WTC11 (cell line): ENCODE data around the gene C19orf85. TPM values are rescaled to one million over a fixed set of nuclear protein-coding genes. Genes with fewer than 3 reads are reported as not detected.

Experiments used
- ATAC-seq: fragments of 200-7000 bp; cut with Tn5 transposase; 2 replicates; pipeline ENCODE4 v1.10.0; 2021; ENCODE audit warnings: mild to moderate bottlenecking, moderate library complexity
- CTCF ChIA-PET: fragments of 300-600 bp; sonication (Branson Sonifier 250); formaldehyde crosslinking; loops from one replicate; lab custom pipeline; 2021; ENCODE audit warnings: antibody characterized with exemption; lab: Charles Lee
- POLR2A ChIA-PET: fragments of 350-600 bp; sonication (Branson Sonifier 250); formaldehyde crosslinking; loops from one replicate; lab custom pipeline; 2021; ENCODE audit warnings: antibody characterized with exemption; lab: Charles Lee
- DNase-seq: peaks from one replicate; pipeline ENCODE4 v3.0.0; 2021; ENCODE audit warnings: low spot score
- H3K27ac Mint-ChIP-seq: 2 replicates; pipeline ENCODE4 v1.8.0; 2021; ENCODE audit warnings: mixed read lengths
- H3K27me3 Mint-ChIP-seq: 2 replicates; pipeline ENCODE4 v1.8.0; 2021; ENCODE audit warnings: low read depth, mild to moderate bottlenecking, moderate library complexity, mixed read lengths
- H3K36me3 Mint-ChIP-seq: 2 replicates; pipeline ENCODE4 v1.8.0; 2021; ENCODE audit warnings: mixed read lengths
- H3K4me1 Mint-ChIP-seq: 2 replicates; pipeline ENCODE4 v1.8.0; 2022; ENCODE audit warnings: mixed read lengths
- H3K4me3 Mint-ChIP-seq: 2 replicates; pipeline ENCODE4 v1.8.0; 2021; ENCODE audit warnings: mild to moderate bottlenecking, moderate library complexity, mixed read lengths
- H3K9me3 Mint-ChIP-seq: 2 replicates; pipeline ENCODE4 v1.8.0; 2021; ENCODE audit warnings: mixed read lengths
- ETV6 ChIP-seq: sonication (generic); formaldehyde crosslinking; IDR thresholded peaks from 2 replicates; pipeline ENCODE4 v1.8.1; 2022; ENCODE audit warnings: mild to moderate bottlenecking, missing genetic modification reagents
- FOXJ3 ChIP-seq: sonication (generic); formaldehyde crosslinking; IDR thresholded peaks from 2 replicates; pipeline ENCODE4 v1.9.0; 2021; ENCODE audit warnings: missing genetic modification reagents, mild to moderate bottlenecking, borderline replicate concordance
- GTF2I ChIP-seq: fragments of 250-450 bp; sonication (Bioruptor Pico); conservative IDR thresholded peaks from 2 replicates; pipeline ENCODE4 v1.4.0; 2021; ENCODE audit warnings: mild to moderate bottlenecking
- HMGA2 ChIP-seq: fragments of 250-450 bp; sonication (Bioruptor Pico); IDR thresholded peaks from 2 replicates; pipeline ENCODE4 v1.4.0; 2021; ENCODE audit warnings: mild to moderate bottlenecking, moderate library complexity
- MYBL2 ChIP-seq: sonication (generic); formaldehyde crosslinking; IDR thresholded peaks from 2 replicates; pipeline ENCODE4 v1.8.1; 2023; ENCODE audit warnings: mild to moderate bottlenecking, moderate library complexity, missing genetic modification reagents
- PRRX2 ChIP-seq: fragments of 250-450 bp; sonication (Bioruptor Pico); IDR thresholded peaks from 2 replicates; pipeline ENCODE4 v1.8.0; 2021; ENCODE audit warnings: mild to moderate bottlenecking
- SOX15 ChIP-seq: fragments of 250-450 bp; sonication (Bioruptor Pico); IDR thresholded peaks from 2 replicates; pipeline ENCODE4 v1.9.0; 2021; ENCODE audit warnings: mild to moderate bottlenecking
- ZNF219 ChIP-seq: sonication (generic); formaldehyde crosslinking; IDR thresholded peaks from 2 replicates; pipeline ENCODE4 v1.8.0; 2023; ENCODE audit warnings: missing genetic modification reagents, mild to moderate bottlenecking, borderline replicate concordance
- ZNF263 ChIP-seq: sonication (generic); formaldehyde crosslinking; IDR thresholded peaks from 2 replicates; pipeline ENCODE4 v1.8.1; 2022; ENCODE audit warnings: low read depth, mild to moderate bottlenecking, moderate library complexity, missing genetic modification reagents
- ZNF396 ChIP-seq: fragments of 250-450 bp; sonication (Bioruptor Pico); IDR thresholded peaks from 2 replicates; pipeline ENCODE4 v1.8.0; 2021; ENCODE audit warnings: mild to moderate bottlenecking, moderate library complexity, borderline replicate concordance
- total RNA-seq: library from RNA; stranded (reverse); gene quantifications from 3 replicates; pipeline ENCODE4 v1.2.3, GENCODE V29; 2021
- TF ChIP-seq, protein P1 (sequence below): sonication (generic); formaldehyde crosslinking; IDR thresholded peaks from 2 replicates; pipeline ENCODE4 v1.8.0; 2022; ENCODE audit warnings: mild to moderate bottlenecking, missing genetic modification reagents
- TF ChIP-seq, protein P2 (sequence below): fragments of 250-450 bp; sonication (Bioruptor Pico); IDR thresholded peaks from 2 replicates; pipeline ENCODE4 v1.9.0; 2021; ENCODE audit warnings: mild to moderate bottlenecking, borderline replicate concordance
- TF ChIP-seq, protein P3 (sequence below): fragments of 250-450 bp; sonication (Bioruptor Pico); IDR thresholded peaks from 2 replicates; pipeline ENCODE4 v1.9.0; 2021; ENCODE audit warnings: mild to moderate bottlenecking
- TF ChIP-seq, protein P4 (sequence below): fragments of 250-450 bp; sonication (Bioruptor Pico); conservative IDR thresholded peaks from 2 replicates; pipeline ENCODE4 v1.9.0; 2021; ENCODE audit warnings: mild to moderate bottlenecking
- TF ChIP-seq, protein P5 (sequence below): sonication (generic); formaldehyde crosslinking; IDR thresholded peaks from 2 replicates; pipeline ENCODE4 v1.8.0; 2023; ENCODE audit warnings: missing genetic modification reagents, mild to moderate bottlenecking, borderline replicate concordance
- TF ChIP-seq, protein P6 (sequence below): sonication (generic); formaldehyde crosslinking; IDR thresholded peaks from 2 replicates; pipeline ENCODE4 v1.8.0; 2023; ENCODE audit warnings: mild to moderate bottlenecking, missing genetic modification reagents

C19orf85 gene
- total RNA-seq, 1 experiment from 2014 or later = 2.2 TPM

DNA sequence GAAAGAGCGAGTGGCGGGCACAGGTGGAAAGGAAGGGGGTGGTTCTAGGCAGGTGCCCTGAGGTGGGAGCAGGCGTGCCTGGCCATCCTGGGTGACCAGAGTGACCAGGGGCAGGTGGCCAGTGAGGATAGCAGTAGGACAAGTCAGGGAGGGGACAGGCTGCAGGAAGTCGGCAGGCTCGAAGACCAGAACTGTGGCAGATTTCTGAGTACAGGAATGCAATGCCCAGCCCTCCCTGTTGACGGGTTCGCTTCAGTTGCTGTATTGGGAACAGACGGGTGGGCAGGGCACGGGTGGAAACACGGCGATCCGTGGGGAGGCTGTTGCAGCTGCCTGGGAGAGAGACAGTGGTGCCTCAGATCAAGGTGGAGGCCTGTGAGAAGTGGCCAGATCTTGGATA lies 13.8 kb upstream of the C19orf85 start (continued):
- TF ChIP-seq, protein P1, sequence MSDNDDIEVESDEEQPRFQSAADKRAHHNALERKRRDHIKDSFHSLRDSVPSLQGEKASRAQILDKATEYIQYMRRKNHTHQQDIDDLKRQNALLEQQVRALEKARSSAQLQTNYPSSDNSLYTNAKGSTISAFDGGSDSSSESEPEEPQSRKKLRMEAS (CRISPR knock-in tag) = no peak
- TF ChIP-seq, protein P2, sequence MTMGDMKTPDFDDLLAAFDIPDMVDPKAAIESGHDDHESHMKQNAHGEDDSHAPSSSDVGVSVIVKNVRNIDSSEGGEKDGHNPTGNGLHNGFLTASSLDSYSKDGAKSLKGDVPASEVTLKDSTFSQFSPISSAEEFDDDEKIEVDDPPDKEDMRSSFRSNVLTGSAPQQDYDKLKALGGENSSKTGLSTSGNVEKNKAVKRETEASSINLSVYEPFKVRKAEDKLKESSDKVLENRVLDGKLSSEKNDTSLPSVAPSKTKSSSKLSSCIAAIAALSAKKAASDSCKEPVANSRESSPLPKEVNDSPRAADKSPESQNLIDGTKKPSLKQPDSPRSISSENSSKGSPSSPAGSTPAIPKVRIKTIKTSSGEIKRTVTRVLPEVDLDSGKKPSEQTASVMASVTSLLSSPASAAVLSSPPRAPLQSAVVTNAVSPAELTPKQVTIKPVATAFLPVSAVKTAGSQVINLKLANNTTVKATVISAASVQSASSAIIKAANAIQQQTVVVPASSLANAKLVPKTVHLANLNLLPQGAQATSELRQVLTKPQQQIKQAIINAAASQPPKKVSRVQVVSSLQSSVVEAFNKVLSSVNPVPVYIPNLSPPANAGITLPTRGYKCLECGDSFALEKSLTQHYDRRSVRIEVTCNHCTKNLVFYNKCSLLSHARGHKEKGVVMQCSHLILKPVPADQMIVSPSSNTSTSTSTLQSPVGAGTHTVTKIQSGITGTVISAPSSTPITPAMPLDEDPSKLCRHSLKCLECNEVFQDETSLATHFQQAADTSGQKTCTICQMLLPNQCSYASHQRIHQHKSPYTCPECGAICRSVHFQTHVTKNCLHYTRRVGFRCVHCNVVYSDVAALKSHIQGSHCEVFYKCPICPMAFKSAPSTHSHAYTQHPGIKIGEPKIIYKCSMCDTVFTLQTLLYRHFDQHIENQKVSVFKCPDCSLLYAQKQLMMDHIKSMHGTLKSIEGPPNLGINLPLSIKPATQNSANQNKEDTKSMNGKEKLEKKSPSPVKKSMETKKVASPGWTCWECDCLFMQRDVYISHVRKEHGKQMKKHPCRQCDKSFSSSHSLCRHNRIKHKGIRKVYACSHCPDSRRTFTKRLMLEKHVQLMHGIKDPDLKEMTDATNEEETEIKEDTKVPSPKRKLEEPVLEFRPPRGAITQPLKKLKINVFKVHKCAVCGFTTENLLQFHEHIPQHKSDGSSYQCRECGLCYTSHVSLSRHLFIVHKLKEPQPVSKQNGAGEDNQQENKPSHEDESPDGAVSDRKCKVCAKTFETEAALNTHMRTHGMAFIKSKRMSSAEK (CRISPR knock-in tag) = no peak

DNA sequence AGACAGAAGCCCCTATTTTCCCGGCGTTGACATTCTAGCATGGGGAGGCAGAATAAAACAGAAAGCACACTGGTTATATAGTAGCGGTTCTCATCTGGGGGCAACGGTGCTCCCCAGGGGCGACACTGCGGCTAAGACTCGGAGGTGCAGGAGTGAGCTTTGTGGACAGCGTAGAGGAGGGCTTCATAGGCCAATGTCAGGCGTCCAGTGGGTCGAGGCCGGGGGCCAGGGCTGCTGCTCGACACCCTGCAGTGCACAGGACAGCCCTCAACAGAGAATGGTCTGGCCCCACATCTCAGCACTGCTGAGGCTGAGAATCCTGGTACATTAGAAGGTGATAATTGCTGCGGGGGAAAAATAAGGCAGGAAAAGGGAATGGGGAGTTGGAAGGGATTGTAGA lies 13.4 kb upstream of the C19orf85 start:
- POLR2A ChIA-PET = no interaction called here
- Mint-ChIP-seq H3K9me3 (no peaks in the 10 kb centered on the region), H3K4me1 (peaks cover 27% of the 10 kb centered on the region), H3K4me3 (peak overlapping the region; percentile 85), H3K27me3 (peaks cover 9% of the 10 kb centered on the region), H3K36me3 (no peaks in the 10 kb centered on the region), H3K27ac (peak overlapping the region; percentile 77)
- ATAC-seq (no peak), DNase-seq (no peak)
- CTCF ChIA-PET = interaction anchor here (1.7 to 4.5 kb wide), 3 partner anchors 10 to 27 kb away, joined by 6 to 68 read pairs (median 6); partner anchors contain the start of gene ISOC2
- TF ChIP-seq GTF2I (CRISPR knock-in tag) (no peak), MYBL2 (CRISPR knock-in tag) (no peak), ZNF263 (CRISPR knock-in tag) (no peak), ZNF396 (CRISPR knock-in tag) (no peak), ZNF219 (CRISPR knock-in tag) (no peak), FOXJ3 (CRISPR knock-in tag) (no peak), SOX15 (CRISPR knock-in tag) (no peak), HMGA2 (no peak), ETV6 (no peak), PRRX2 (CRISPR knock-in tag) (no peak)
- TF ChIP-seq, protein P3, sequence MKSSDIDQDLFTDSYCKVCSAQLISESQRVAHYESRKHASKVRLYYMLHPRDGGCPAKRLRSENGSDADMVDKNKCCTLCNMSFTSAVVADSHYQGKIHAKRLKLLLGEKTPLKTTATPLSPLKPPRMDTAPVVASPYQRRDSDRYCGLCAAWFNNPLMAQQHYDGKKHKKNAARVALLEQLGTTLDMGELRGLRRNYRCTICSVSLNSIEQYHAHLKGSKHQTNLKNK (CRISPR knock-in tag) = no peak
- TF ChIP-seq, protein P4, sequence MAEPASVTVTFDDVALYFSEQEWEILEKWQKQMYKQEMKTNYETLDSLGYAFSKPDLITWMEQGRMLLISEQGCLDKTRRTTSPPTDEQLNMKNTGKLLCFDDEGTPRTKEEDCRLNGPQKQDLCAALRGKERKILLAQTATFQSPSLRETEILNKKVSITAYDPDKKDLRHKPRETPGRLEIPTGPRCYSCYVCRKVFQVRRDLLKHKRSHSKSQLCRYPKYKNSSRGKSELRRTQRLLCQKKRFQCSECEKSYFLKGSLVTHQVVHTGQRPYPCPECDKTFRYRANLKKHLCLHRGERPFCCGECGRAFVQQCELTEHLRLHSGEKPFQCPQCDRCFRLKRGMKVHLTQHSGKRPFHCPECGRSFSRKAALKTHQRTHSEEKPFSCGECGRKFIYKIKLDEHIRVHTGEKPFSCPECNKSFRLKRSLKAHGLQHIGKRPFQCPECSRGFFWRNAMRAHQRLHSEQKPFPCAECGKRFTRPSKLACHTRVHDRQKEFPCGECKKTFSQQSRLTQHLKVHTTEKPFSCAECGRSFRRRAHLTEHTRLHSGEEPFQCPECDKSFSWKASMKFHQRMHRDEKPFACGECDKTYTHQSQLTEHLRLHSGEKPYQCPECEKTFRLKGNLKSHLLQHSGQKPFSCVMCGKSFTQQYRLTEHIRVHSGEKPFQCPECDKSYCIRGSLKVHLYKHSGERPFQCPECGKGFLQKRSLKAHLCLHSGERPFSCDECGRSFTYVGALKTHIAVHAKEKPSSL (CRISPR knock-in tag) = no peak
- TF ChIP-seq, protein P5, sequence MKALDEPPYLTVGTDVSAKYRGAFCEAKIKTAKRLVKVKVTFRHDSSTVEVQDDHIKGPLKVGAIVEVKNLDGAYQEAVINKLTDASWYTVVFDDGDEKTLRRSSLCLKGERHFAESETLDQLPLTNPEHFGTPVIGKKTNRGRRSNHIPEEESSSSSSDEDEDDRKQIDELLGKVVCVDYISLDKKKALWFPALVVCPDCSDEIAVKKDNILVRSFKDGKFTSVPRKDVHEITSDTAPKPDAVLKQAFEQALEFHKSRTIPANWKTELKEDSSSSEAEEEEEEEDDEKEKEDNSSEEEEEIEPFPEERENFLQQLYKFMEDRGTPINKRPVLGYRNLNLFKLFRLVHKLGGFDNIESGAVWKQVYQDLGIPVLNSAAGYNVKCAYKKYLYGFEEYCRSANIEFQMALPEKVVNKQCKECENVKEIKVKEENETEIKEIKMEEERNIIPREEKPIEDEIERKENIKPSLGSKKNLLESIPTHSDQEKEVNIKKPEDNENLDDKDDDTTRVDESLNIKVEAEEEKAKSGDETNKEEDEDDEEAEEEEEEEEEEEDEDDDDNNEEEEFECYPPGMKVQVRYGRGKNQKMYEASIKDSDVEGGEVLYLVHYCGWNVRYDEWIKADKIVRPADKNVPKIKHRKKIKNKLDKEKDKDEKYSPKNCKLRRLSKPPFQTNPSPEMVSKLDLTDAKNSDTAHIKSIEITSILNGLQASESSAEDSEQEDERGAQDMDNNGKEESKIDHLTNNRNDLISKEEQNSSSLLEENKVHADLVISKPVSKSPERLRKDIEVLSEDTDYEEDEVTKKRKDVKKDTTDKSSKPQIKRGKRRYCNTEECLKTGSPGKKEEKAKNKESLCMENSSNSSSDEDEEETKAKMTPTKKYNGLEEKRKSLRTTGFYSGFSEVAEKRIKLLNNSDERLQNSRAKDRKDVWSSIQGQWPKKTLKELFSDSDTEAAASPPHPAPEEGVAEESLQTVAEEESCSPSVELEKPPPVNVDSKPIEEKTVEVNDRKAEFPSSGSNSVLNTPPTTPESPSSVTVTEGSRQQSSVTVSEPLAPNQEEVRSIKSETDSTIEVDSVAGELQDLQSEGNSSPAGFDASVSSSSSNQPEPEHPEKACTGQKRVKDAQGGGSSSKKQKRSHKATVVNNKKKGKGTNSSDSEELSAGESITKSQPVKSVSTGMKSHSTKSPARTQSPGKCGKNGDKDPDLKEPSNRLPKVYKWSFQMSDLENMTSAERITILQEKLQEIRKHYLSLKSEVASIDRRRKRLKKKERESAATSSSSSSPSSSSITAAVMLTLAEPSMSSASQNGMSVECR = no peak
- TF ChIP-seq, protein P6, sequence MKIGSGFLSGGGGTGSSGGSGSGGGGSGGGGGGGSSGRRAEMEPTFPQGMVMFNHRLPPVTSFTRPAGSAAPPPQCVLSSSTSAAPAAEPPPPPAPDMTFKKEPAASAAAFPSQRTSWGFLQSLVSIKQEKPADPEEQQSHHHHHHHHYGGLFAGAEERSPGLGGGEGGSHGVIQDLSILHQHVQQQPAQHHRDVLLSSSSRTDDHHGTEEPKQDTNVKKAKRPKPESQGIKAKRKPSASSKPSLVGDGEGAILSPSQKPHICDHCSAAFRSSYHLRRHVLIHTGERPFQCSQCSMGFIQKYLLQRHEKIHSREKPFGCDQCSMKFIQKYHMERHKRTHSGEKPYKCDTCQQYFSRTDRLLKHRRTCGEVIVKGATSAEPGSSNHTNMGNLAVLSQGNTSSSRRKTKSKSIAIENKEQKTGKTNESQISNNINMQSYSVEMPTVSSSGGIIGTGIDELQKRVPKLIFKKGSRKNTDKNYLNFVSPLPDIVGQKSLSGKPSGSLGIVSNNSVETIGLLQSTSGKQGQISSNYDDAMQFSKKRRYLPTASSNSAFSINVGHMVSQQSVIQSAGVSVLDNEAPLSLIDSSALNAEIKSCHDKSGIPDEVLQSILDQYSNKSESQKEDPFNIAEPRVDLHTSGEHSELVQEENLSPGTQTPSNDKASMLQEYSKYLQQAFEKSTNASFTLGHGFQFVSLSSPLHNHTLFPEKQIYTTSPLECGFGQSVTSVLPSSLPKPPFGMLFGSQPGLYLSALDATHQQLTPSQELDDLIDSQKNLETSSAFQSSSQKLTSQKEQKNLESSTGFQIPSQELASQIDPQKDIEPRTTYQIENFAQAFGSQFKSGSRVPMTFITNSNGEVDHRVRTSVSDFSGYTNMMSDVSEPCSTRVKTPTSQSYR = no peak
